PC-9 (cell line): ENCODE measurements around the gene CCDC134.

Experiments used
- EZH2 ChIP-seq: fragments of 200-600 bp; sonication (generic); IDR thresholded peaks from 2 replicates; pipeline ENCODE4 v1.8.0; 2017; ENCODE audit warnings: antibody characterized with exemption, low read depth
- TF ChIP-seq, protein P1 (sequence below): fragments of 200-600 bp; sonication (generic); conservative IDR thresholded peaks from 2 replicates; pipeline ENCODE4 v1.6.1; 2017; ENCODE audit warnings: mixed run types, antibody characterized with exemption, mild to moderate bottlenecking, moderate library complexity

DNA sequence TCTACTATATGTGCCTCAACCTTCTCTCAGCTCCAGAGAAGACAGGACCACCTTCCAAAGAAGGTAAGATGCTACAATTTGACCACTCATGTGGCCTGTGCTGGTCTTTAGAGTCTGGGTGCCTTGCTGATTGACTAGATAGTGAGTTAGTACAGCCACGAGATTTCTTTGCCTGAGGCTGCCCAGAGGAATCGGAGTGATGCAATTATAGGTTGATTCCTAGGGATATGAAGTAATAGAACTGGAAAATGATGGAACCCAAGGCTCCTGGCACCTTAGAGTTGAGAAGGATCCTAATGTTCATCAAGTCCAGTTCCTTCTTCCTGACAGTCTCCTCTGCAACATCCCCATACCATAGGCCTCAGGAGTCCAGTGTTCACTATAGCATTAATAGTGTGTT is 46.5 kb upstream of the CCDC134 start:
- TF ChIP-seq, protein P1, sequence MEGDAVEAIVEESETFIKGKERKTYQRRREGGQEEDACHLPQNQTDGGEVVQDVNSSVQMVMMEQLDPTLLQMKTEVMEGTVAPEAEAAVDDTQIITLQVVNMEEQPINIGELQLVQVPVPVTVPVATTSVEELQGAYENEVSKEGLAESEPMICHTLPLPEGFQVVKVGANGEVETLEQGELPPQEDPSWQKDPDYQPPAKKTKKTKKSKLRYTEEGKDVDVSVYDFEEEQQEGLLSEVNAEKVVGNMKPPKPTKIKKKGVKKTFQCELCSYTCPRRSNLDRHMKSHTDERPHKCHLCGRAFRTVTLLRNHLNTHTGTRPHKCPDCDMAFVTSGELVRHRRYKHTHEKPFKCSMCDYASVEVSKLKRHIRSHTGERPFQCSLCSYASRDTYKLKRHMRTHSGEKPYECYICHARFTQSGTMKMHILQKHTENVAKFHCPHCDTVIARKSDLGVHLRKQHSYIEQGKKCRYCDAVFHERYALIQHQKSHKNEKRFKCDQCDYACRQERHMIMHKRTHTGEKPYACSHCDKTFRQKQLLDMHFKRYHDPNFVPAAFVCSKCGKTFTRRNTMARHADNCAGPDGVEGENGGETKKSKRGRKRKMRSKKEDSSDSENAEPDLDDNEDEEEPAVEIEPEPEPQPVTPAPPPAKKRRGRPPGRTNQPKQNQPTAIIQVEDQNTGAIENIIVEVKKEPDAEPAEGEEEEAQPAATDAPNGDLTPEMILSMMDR = no peak
- TF ChIP-seq EZH2 = no peak
